ENCODE data around the gene UNC13C. TPM values are rescaled to one million over a fixed set of nuclear protein-coding genes. Genes with fewer than 3 reads are reported as not detected.

The UNC13C gene
- polyA plus RNA-seq, 1 of the 3 experiments (the other 2 are of a cell fraction) = not detected

DNA sequence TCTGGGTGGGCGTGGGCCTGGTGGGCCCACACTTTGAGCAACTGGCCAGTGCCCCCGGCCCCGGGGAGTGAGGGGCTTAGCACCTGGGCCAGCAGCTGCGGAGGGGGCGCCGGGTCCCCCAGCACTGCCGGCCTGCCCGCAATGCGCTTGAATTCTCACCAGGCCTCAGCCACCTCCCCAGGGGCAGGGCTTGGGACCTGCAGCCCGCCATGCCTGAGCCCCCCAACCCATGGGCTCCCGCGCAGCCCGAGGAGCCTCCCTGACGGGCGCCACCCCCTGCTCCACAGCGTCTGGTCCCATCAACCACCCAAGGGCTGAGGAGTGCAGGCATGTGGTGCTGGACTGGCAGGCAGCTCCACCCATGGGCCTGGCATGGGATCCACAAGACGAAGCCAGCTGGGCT lies 484.3 kb downstream of the UNC13C start (continued):
- TF ChIP-seq, protein P1, sequence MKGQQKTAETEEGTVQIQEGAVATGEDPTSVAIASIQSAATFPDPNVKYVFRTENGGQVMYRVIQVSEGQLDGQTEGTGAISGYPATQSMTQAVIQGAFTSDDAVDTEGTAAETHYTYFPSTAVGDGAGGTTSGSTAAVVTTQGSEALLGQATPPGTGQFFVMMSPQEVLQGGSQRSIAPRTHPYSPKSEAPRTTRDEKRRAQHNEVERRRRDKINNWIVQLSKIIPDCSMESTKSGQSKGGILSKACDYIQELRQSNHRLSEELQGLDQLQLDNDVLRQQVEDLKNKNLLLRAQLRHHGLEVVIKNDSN (IDR thresholded peaks at IDR 0.05; ENCODE audit: borderline replicate concordance, low read depth) = no peak

DNA sequence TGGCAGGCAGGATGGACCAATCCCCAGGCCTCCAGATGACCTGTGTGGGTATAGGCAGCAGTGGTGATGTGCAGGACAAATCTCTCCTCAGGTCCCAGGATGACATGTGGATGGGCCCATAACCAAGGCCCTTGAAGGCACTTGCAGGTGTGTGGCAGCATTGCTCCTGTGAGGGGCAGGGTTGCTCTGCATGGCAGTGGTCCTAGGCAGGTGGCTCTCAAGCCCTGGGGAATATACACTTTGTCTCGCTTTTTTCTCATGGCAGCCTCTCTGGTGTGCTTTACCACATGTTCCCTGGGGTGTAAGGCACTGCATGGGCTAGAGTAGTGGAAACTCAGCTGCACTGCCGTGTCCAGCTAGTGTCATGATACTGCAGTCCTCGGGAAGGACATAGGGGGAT lies 503.6 kb downstream of the UNC13C start:
- no peaks in the 10 kb centered on the region for H3K36me3 ChIP-seq (replicated peaks in 1 of 2; ENCODE audit: control insufficient read depth in 1 of 2, insufficient read depth in 2 of 2, low read length in 1 of 2)

More for the DNA sequence above, 503.6 kb downstream of the UNC13C start:
- no peaks in the 10 kb centered on the region for H3F3A ChIP-seq (replicated peaks; ENCODE audit: insufficient read depth)
- ChIA-PET POLR2A (no interaction called here), CTCF (no interaction called here)
- no peaks in the 10 kb centered on the region for H3K27me3 ChIP-seq (ENCODE audit: insufficient read depth)
- DNase-seq = peak; percentile 1
- H2AFZ ChIP-seq (ENCODE audit: low read depth) = no peak overlapping the region
- no peak overlapping the region for H3K4me2 ChIP-seq
- H3K4me1 ChIP-seq (ENCODE audit: control insufficient read depth in 1 of 2, insufficient read depth in 2 of 2, low read depth in 1 of 2, low read length in 1 of 2) = no peaks in the 10 kb centered on the region
- no peak overlapping the region for H3K9ac ChIP-seq
- TF ChIP-seq CHD2 (IDR thresholded peaks at IDR 0.05; ENCODE audit: low read length, partially characterized antibody) (no peak), MXI1 (IDR thresholded peaks at IDR 0.05; ENCODE audit: low read depth, low read length) (no peak), RCOR1 (IDR thresholded peaks at IDR 0.05; ENCODE audit: low read length) (no peak), FOXJ3 (CRISPR knock-in tag; IDR thresholded peaks at IDR 0.05) (no peak), JUND (IDR thresholded peaks at IDR 0.05) (no peak), EP300 (IDR thresholded peaks at IDR 0.05; ENCODE audit: borderline replicate concordance in 1 of 2, low read depth in 1 of 2, low read length in 1 of 2) (no peak), MEF2A (IDR thresholded peaks at IDR 0.05; ENCODE audit: borderline replicate concordance, low read depth) (no peak), RAD21 (IDR thresholded peaks at IDR 0.05; ENCODE audit: low read length) (no peak), NRF1 (IDR thresholded peaks at IDR 0.05; ENCODE audit: low read depth, low read length) (no peak), CTCF (IDR thresholded peaks at IDR 0.05) (no peak), SIN3A (IDR thresholded peaks at IDR 0.05; ENCODE audit: borderline replicate concordance, low read depth, low read length) (no peak), GABPA (IDR thresholded peaks at IDR 0.05; ENCODE audit: low read depth) (no peak), RFX5 (IDR thresholded peaks at IDR 0.05; ENCODE audit: low read length) (no peak), ELF1 (IDR thresholded peaks at IDR 0.05) (no peak), POLR2AphosphoS5 (IDR thresholded peaks at IDR 0.05; ENCODE audit: low read depth, low read length) (no peak), TCF12 (IDR thresholded peaks at IDR 0.05) (no peak), FOXM1 (IDR thresholded peaks at IDR 0.05; ENCODE audit: low read depth) (no peak), TAF1 (IDR thresholded peaks at IDR 0.05; ENCODE audit: borderline replicate concordance, low read depth, low read length) (no peak), USF2 (IDR thresholded peaks at IDR 0.05; ENCODE audit: borderline replicate concordance, low read depth, low read length) (no peak)
- H3K4me3 ChIP-seq (ENCODE audit: low read depth in 2 of 2, low read length in 1 of 2) = no peak overlapping the region
- H3K79me2 ChIP-seq (ENCODE audit: insufficient read depth) = no peaks in the 10 kb centered on the region
- H4K20me1 ChIP-seq (ENCODE audit: insufficient read depth) = no peaks in the 10 kb centered on the region
- H3K9me3 ChIP-seq = no peaks in the 10 kb centered on the region
- H3K27ac ChIP-seq (ENCODE audit: low read depth in 2 of 2, low read length in 1 of 2) = no peak overlapping the region
- WGBS (ENCODE audit: low lambda C conversion rate) = 0% methylated on average over 3 of the region's 3 CpGs
- H3K9me2 ChIP-seq = no peaks in the 10 kb centered on the region
